H9 (cell line): ENCODE results near the gene SURF4. TPM values are rescaled to one million over a fixed set of nuclear protein-coding genes. Genes with fewer than 3 reads are reported as not detected.

ENCODE experiments used
- DNase-seq: peaks from one replicate; pipeline ENCODE4 v3.0.0-alpha.2; 2017
- H2AFZ ChIP-seq: one replicate; pipeline ENCODE4 v1.6.1; 2013; ENCODE audit warnings: mild to moderate bottlenecking, low read length, control low read depth, moderate library complexity
- H2AK5ac ChIP-seq: 2 replicates; pipeline ENCODE4 v1.6.1; 2013; ENCODE audit warnings: low read length, control low read depth, mixed read lengths; ENCODE audit not compliant: insufficient read length
- H2BK120ac ChIP-seq: one replicate; pipeline ENCODE4 v1.6.1; 2013; ENCODE audit warnings: low read depth, mild to moderate bottlenecking, low read length, control low read depth, inconsistent platforms; ENCODE audit not compliant: poor library complexity, severe bottlenecking
- H2BK12ac ChIP-seq: 2 replicates; pipeline ENCODE4 v1.6.1; 2013; ENCODE audit warnings: low read length, control low read depth, mixed read lengths, low read depth; ENCODE audit not compliant: insufficient read length
- H2BK15ac ChIP-seq: 2 replicates; pipeline ENCODE4 v1.6.1; 2013; ENCODE audit warnings: low read depth, low read length, control low read depth
- H2BK20ac ChIP-seq: one replicate; pipeline ENCODE4 v1.6.1; 2013; ENCODE audit warnings: low read depth, mild to moderate bottlenecking, low read length, control low read depth, inconsistent platforms; ENCODE audit not compliant: poor library complexity, severe bottlenecking
- H2BK5ac ChIP-seq: 2 replicates; pipeline ENCODE4 v1.6.1; 2013; ENCODE audit warnings: low read length, control low read depth, mixed read lengths; ENCODE audit not compliant: insufficient read length
- H3K14ac ChIP-seq: 2 replicates; pipeline ENCODE4 v1.6.1; 2013; ENCODE audit warnings: low read length, control low read depth; ENCODE audit not compliant: insufficient read depth
- H3K18ac ChIP-seq: 2 replicates; pipeline ENCODE4 v1.6.1; 2013; ENCODE audit warnings: low read depth, mild to moderate bottlenecking, mixed read lengths, low read length, control low read depth; ENCODE audit not compliant: insufficient read length
- H3K23ac ChIP-seq: 2 replicates; pipeline ENCODE4 v1.6.1; 2013; ENCODE audit warnings: low read length, control low read depth, mixed read lengths, low read depth; ENCODE audit not compliant: insufficient read length
- H3K23me2 ChIP-seq: 2 replicates; pipeline ENCODE4 v1.6.1; 2013; ENCODE audit warnings: low read depth, mild to moderate bottlenecking, mixed read lengths, low read length, control low read depth; ENCODE audit not compliant: insufficient read length, poor library complexity, severe bottlenecking
- H3K27ac ChIP-seq: 2 replicates; pipeline ENCODE4 v1.5.1; 2013; ENCODE audit warnings: low read length, control low read depth, mixed read lengths, low read depth; ENCODE audit not compliant: insufficient read length
- H3K27me3 ChIP-seq: 2 replicates; pipeline ENCODE4 v1.6.1; 2013; ENCODE audit warnings: low read length, control low read depth, inconsistent platforms; ENCODE audit not compliant: insufficient read depth
- H3K4ac ChIP-seq: 2 replicates; pipeline ENCODE4 v1.6.1; 2013; ENCODE audit warnings: low read depth, mild to moderate bottlenecking, control low read depth, inconsistent platforms, low read length, moderate library complexity
- H3K4me1 ChIP-seq: 2 replicates; pipeline ENCODE4 v1.6.1; 2013; ENCODE audit warnings: low read length, control low read depth, inconsistent platforms; ENCODE audit not compliant: insufficient read depth
- H3K4me2 ChIP-seq: 2 replicates; pipeline ENCODE4 v1.6.1; 2013; ENCODE audit warnings: low read length, control low read depth, mixed read lengths; ENCODE audit not compliant: insufficient read length, insufficient read depth
- H3K56ac ChIP-seq: 2 replicates; pipeline ENCODE4 v1.6.1; 2013; ENCODE audit warnings: low read depth, mild to moderate bottlenecking, mixed read lengths, low read length, control low read depth; ENCODE audit not compliant: insufficient read length
- H3K79me1 ChIP-seq: 2 replicates; pipeline ENCODE4 v1.6.1; 2013; ENCODE audit warnings: low read depth, mild to moderate bottlenecking, moderate library complexity, low read length, control low read depth, inconsistent platforms; ENCODE audit not compliant: insufficient read depth, poor library complexity, severe bottlenecking
- H3K79me2 ChIP-seq: 2 replicates; pipeline ENCODE4 v1.6.1; 2013; ENCODE audit warnings: low read length, control low read depth, inconsistent platforms; ENCODE audit not compliant: insufficient read depth
- H3K9ac ChIP-seq: 2 replicates; pipeline ENCODE4 v1.6.1; 2013; ENCODE audit warnings: low read length, control low read depth, mixed read lengths; ENCODE audit not compliant: insufficient read length; ENCODE audit errors: extremely low read depth
- H3K9me3 ChIP-seq: one replicate; pipeline ENCODE4 v1.6.1; 2013; ENCODE audit warnings: low read depth, low read length, inconsistent platforms; ENCODE audit not compliant: control insufficient read depth
- H3T11ph ChIP-seq: one replicate; pipeline ENCODE4 v1.6.1; 2013; ENCODE audit warnings: mild to moderate bottlenecking, low read length, control low read depth, inconsistent platforms
- H4K20me1 ChIP-seq: one replicate; pipeline ENCODE4 v1.6.1; 2013; ENCODE audit not compliant: control insufficient read depth, insufficient read length, insufficient read depth
- H4K5ac ChIP-seq: 2 replicates; pipeline ENCODE4 v1.6.1; 2013; ENCODE audit warnings: low read depth, mild to moderate bottlenecking, mixed read lengths, low read length, control low read depth; ENCODE audit not compliant: insufficient read length
- H4K8ac ChIP-seq: replicated peaks from 2 replicates; pipeline ENCODE4 v1.6.1; 2013; ENCODE audit warnings: low read length, control low read depth, mixed read lengths, low read depth; ENCODE audit not compliant: insufficient read length
- H4K91ac ChIP-seq: 2 replicates; pipeline ENCODE4 v1.6.1; 2013; ENCODE audit warnings: low read depth, mild to moderate bottlenecking, moderate library complexity, mixed read lengths, low read length, control low read depth; ENCODE audit not compliant: insufficient read length
- H3K27ac Mint-ChIP-seq, 3 experiments: 2 replicates in 2 of 3; 3 replicates in 1 of 3; pipeline ENCODE4 v1.8.0; 2020 to 2021; ENCODE audit warnings: mixed read lengths in 3 of 3, mild to moderate bottlenecking in 1 of 3, moderate library complexity in 1 of 3
- H3K27me3 Mint-ChIP-seq: 2 replicates; pipeline ENCODE4 v1.8.0; 2021; ENCODE audit warnings: low read depth, mild to moderate bottlenecking, moderate library complexity, mixed read lengths
- H3K36me3 Mint-ChIP-seq, 3 experiments: 2 replicates in 2 of 3; 3 replicates in 1 of 3; pipeline ENCODE4 v1.8.0; 2020 to 2021; ENCODE audit warnings: low read depth in 3 of 3, mixed read lengths in 3 of 3; ENCODE audit not compliant: insufficient read depth in 1 of 3
- H3K4me1 Mint-ChIP-seq, 2 experiments: 2 replicates each; pipeline ENCODE4 v1.8.0; 2020; ENCODE audit warnings: mixed read lengths in 2 of 2
- H3K4me3 Mint-ChIP-seq, 2 experiments: 2 replicates in 1 of 2; 3 replicates in 1 of 2; pipeline ENCODE4 v1.8.0; 2020 to 2021; ENCODE audit warnings: mild to moderate bottlenecking in 2 of 2, mixed read lengths in 2 of 2, moderate library complexity in 1 of 2
- H3K9me3 Mint-ChIP-seq, 2 experiments: 2 replicates in 1 of 2; 3 replicates in 1 of 2; pipeline ENCODE4 v1.8.0; 2020; ENCODE audit warnings: mild to moderate bottlenecking in 2 of 2, mixed read lengths in 2 of 2, moderate library complexity in 1 of 2
- WGBS: extraction: QIAGEN DNeasy Blood & Tissue Kit; methylation state at CpG from one replicate; pipeline ENCODE4 v1.1.7; 2013; ENCODE audit warnings: missing lambda C conversion rate, low lambda C conversion rate, mixed read lengths; ENCODE audit not compliant: insufficient read length; ENCODE audit errors: extremely low coverage; 5-methylcytosine and 5-hydroxymethylcytosine counted together
- total RNA-seq: library from RNA; stranded (reverse); gene quantifications from 2 replicates; pipeline ENCODE4 v1.2.1, GENCODE V29; 2021
- TF ChIP-seq, protein P1 (sequence below): fragments of 200-600 bp; sonication (generic); conservative IDR thresholded peaks from 3 replicates; pipeline ENCODE4 v1.8.0; 2021; ENCODE audit warnings: antibody characterized with exemption, mild to moderate bottlenecking

SURF4 gene
- total RNA-seq, 1 experiment from 2014 or later: 146 TPM

DNA sequence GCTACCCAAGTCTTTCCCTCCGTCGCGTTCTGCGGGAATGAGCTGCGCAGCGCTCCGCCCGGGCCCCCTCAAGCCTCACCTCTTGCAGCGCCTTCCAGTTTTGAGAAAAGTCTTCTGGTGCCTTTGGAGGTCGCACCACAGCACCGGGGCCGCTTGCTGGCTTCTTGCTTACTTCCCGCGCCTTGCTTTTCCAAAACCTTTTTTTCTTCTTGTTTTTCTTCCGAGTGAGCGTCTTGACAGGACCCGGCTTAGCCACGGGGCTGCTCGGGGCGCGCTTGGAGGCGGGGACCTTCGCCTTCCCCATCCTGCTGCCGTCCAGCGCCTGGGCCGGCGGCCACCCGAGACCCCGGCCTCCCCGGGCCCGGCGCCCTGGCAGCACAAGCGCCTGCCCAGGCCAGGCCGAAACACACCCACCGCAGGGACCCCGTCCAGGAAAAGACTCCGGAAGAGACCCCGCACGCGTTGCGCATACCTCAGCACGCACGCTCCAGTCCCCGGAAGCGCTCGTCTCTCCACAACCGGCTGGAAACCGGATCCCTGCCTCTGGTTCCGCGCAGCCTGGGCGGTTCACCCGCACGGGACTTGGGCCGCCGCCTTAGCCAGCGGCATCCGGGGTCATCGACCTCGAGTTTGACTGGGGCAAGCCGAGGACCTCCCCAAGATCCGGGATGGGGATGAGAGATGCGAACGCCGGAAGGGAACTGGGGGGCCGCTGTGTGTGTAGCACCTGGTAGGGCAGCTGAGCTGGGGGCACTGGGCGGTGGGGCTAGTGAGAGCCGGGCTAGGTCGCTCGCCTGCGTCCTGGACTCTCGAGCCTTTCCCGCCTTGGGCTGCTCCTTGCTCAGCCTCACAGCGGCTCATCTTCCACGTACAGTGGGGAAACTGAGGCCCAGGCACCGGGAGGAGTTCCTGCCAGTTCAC, 41.9 kb upstream of the SURF4 start, which contains the start of gene REXO4:
TSS of gene REXO4 (minus strand) at position 470 of the 921 bp plus-strand sequence. CDS start at position 304, 166 bp downstream.
- H2BK15ac ChIP-seq: no peak within 1 kb of the TSS
- H3K4me2 ChIP-seq: peak within 1 kb of the TSS; percentile 67

More for the DNA sequence above, 41.9 kb upstream of the SURF4 start, which contains the start of gene REXO4:
- no peak within 1 kb of the TSS for H2AFZ ChIP-seq
- TF ChIP-seq, protein P1, sequence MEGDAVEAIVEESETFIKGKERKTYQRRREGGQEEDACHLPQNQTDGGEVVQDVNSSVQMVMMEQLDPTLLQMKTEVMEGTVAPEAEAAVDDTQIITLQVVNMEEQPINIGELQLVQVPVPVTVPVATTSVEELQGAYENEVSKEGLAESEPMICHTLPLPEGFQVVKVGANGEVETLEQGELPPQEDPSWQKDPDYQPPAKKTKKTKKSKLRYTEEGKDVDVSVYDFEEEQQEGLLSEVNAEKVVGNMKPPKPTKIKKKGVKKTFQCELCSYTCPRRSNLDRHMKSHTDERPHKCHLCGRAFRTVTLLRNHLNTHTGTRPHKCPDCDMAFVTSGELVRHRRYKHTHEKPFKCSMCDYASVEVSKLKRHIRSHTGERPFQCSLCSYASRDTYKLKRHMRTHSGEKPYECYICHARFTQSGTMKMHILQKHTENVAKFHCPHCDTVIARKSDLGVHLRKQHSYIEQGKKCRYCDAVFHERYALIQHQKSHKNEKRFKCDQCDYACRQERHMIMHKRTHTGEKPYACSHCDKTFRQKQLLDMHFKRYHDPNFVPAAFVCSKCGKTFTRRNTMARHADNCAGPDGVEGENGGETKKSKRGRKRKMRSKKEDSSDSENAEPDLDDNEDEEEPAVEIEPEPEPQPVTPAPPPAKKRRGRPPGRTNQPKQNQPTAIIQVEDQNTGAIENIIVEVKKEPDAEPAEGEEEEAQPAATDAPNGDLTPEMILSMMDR: no peak
- no peak within 1 kb of the TSS for H3T11ph ChIP-seq
- peak; percentile 93 for DNase-seq
- no peak within 1 kb of the TSS for H4K5ac ChIP-seq
- no peaks in the 10 kb centered on the region; the same call in 1 of the 2 replicates for H3K27me3 Mint-ChIP-seq
- peaks cover 4% of the 10 kb centered on the region; the same call in 1 of the 2 replicates for H3K79me2 ChIP-seq
- H3K27ac Mint-ChIP-seq: peak within 1 kb of the TSS; percentile 96 to 98 (median 98)
- no peak within 1 kb of the TSS for H2BK120ac ChIP-seq
- no peak within 1 kb of the TSS for H2BK20ac ChIP-seq
- no peak within 1 kb of the TSS for H2AK5ac ChIP-seq
- no peak within 1 kb of the TSS for H3K56ac ChIP-seq
- peak within 1 kb of the TSS; percentile 83 for H3K18ac ChIP-seq
- H3K9me3 ChIP-seq: no peaks in the 10 kb centered on the region
- no peak within 1 kb of the TSS for H2BK12ac ChIP-seq
- H3K4me1 ChIP-seq: peaks cover 5% of the 10 kb centered on the region; the same call in 1 of the 2 replicates
- no peak within 1 kb of the TSS for H2BK5ac ChIP-seq
- peaks cover 7% of the 10 kb centered on the region for H3K23me2 ChIP-seq
- no peak within 1 kb of the TSS for H3K23ac ChIP-seq
- no peak within 1 kb of the TSS for H4K91ac ChIP-seq
- peaks cover 27 to 41% of the 10 kb centered on the region in 2 experiments for H3K4me1 Mint-ChIP-seq
- no peaks in the 10 kb centered on the region for H3K27me3 ChIP-seq
- no peak within 1 kb of the TSS for H4K8ac ChIP-seq
- peaks cover 2 to 3% of the 10 kb centered on the region in 2 experiments; a peak in 4 of 5 replicates for H3K9me3 Mint-ChIP-seq
- peak within 1 kb of the TSS; percentile 94 to 95 for H3K4me3 Mint-ChIP-seq
- peak within 1 kb of the TSS; percentile 64 for H3K9ac ChIP-seq
- H3K27ac ChIP-seq: peak within 1 kb of the TSS; percentile 75
- peaks cover 6% of the 10 kb centered on the region for H3K79me1 ChIP-seq
- H3K14ac ChIP-seq: peak within 1 kb of the TSS; percentile 67
- peaks cover 27 to 40% (median 33%) of the 10 kb centered on the region in 3 experiments; a peak in 6 of 7 replicates for H3K36me3 Mint-ChIP-seq
- H4K20me1 ChIP-seq: no peaks in the 10 kb centered on the region
- WGBS: no CpG with 5 or more reads among the region's 75 CpGs
- no peak within 1 kb of the TSS for H3K4ac ChIP-seq
